HL-60 (cell line): ENCODE data around the gene MAP4K4.

Experiments
- DNase-seq, 2 experiments: peaks; one replicate each; pipeline ENCODE4 v3.0.0-alpha.2; 2010 to 2020; ENCODE audit warnings: low read depth in 1 of 2, low spot score in 1 of 2
- H3K27ac ChIP-seq: fragments of 250-450 bp; sonication (Bioruptor Pico); replicated peaks from 2 replicates; pipeline ENCODE4 v1.5.1; 2020; ENCODE audit warnings: mild to moderate bottlenecking, moderate library complexity
- H3K27me3 ChIP-seq: fragments of 250-450 bp; sonication (Bioruptor Pico); 2 replicates; pipeline ENCODE4 v1.5.1; 2021; ENCODE audit warnings: mild to moderate bottlenecking, moderate library complexity; ENCODE audit not compliant: insufficient read depth, poor library complexity, severe bottlenecking
- H3K4me3 ChIP-seq: replicated peaks from 2 replicates; pipeline ENCODE4 v1.5.1; 2011; ENCODE audit warnings: mild to moderate bottlenecking, control low read depth, low read length; ENCODE audit not compliant: insufficient read depth
- CTCF ChIP-seq: IDR thresholded peaks from one replicate; pipeline ENCODE4 v1.5.1; 2011; ENCODE audit warnings: low read length, control low read depth, inconsistent platforms; ENCODE audit not compliant: insufficient read depth
- GABPA ChIP-seq: IDR thresholded peaks from 2 replicates; pipeline ENCODE4 v1.6.1; 2012; ENCODE audit warnings: low read depth
- POLR2AphosphoS5 ChIP-seq: IDR thresholded peaks from 2 replicates; pipeline ENCODE4 v1.6.1; 2012; ENCODE audit warnings: low read depth
- REST ChIP-seq: IDR thresholded peaks from 2 replicates; pipeline ENCODE4 v1.6.1; 2012; ENCODE audit warnings: low read depth; ENCODE audit not compliant: insufficient replicate concordance
- SPI1 ChIP-seq: IDR thresholded peaks from 2 replicates; pipeline ENCODE4 v1.6.1; 2012; ENCODE audit warnings: low read depth, mild to moderate bottlenecking, borderline replicate concordance

MAP4K4 gene

GRCh38 chr2:101793277-101793969 is 95.9 kb downstream of the MAP4K4 start:
- TF ChIP-seq CTCF: no peak
- TF ChIP-seq POLR2AphosphoS5: no peak
- TF ChIP-seq SPI1: no peak
- no peak for TF ChIP-seq REST
- TF ChIP-seq GABPA: no peak
- no peak overlapping the region for H3K4me3 ChIP-seq
- H3K27me3 ChIP-seq: no peaks in the 10 kb centered on the region
- DNase-seq: no peak
- H3K27ac ChIP-seq: no peak overlapping the region

DNA sequence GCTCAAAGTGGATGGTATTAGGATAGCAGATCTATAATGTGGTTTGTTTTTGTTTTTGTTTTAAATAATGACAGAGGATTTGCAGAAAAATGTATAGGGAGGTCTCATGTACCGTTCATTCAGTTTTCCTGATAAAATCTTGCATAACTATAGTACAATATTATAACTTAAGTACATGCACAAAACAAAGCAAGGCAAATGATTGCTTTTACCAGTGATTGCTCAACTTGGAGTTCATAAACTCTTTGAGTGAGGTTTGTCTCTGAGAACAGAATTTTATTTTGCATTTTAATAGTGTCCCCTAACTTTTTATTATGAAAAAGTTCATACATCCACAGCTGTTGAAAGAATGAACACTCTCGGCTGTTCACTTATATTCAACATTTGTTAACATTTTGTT is 96.6 kb downstream of the MAP4K4 start:
- H3K4me3 ChIP-seq: no peak overlapping the region
- TF ChIP-seq POLR2AphosphoS5: no peak
- no peak for TF ChIP-seq REST
- no peak for TF ChIP-seq CTCF
- no peaks in the 10 kb centered on the region for H3K27me3 ChIP-seq
- no peak overlapping the region for H3K27ac ChIP-seq
- no peak for DNase-seq

DNA sequence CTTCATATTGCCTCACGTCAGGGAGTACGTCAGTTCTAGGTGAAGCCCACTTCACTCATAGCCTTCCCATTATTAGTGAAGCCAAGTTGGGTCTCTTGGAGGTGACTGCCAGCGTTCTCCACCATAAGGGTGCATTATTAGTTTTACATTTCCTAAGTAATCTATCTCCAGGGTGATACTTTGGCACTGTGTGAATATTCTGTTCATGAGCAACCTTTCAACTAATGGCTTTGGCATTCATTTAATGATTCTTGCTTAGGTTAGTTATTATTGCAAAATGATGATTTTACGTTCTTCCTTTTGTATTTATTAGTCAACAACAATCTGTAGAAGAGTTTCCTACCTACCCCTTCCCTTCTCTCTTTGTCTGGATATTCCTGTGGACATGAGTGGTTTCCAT is 97.5 kb downstream of the MAP4K4 start:
- Histone ChIP-seq H3K27me3 (no peaks in the 10 kb centered on the region), H3K27ac (no peak overlapping the region), H3K4me3 (no peak overlapping the region)
- no peak for DNase-seq
- no peak for TF ChIP-seq CTCF
- no peak for TF ChIP-seq SPI1
- no peak for TF ChIP-seq REST
- no peak for TF ChIP-seq POLR2AphosphoS5
- no peak for TF ChIP-seq GABPA
